Panc1 (cell line): ENCODE results near the gene PLA1A.

Experiments
- POLR2AphosphoS5 ChIP-seq: IDR thresholded peaks from 2 replicates; pipeline ENCODE4 v1.6.1; 2012; ENCODE audit warnings: mild to moderate bottlenecking, low read depth, low read length, moderate library complexity
- TF ChIP-seq, protein P1 (sequence below), 2 experiments: IDR thresholded peaks; 2 replicates each; pipeline ENCODE4 v1.6.1; 2011 to 2012; ENCODE audit warnings: low read depth in 2 of 2, control low read depth in 1 of 2, low read length in 1 of 2, mild to moderate bottlenecking in 1 of 2, moderate library complexity in 1 of 2; ENCODE audit not compliant: insufficient read depth in 1 of 2
- TF ChIP-seq, protein P2 (sequence below): fragments of 450-650 bp; IDR thresholded peaks from 2 replicates; pipeline ENCODE4 v1.5.1; 2017; ENCODE audit warnings: mild to moderate bottlenecking

DNA sequence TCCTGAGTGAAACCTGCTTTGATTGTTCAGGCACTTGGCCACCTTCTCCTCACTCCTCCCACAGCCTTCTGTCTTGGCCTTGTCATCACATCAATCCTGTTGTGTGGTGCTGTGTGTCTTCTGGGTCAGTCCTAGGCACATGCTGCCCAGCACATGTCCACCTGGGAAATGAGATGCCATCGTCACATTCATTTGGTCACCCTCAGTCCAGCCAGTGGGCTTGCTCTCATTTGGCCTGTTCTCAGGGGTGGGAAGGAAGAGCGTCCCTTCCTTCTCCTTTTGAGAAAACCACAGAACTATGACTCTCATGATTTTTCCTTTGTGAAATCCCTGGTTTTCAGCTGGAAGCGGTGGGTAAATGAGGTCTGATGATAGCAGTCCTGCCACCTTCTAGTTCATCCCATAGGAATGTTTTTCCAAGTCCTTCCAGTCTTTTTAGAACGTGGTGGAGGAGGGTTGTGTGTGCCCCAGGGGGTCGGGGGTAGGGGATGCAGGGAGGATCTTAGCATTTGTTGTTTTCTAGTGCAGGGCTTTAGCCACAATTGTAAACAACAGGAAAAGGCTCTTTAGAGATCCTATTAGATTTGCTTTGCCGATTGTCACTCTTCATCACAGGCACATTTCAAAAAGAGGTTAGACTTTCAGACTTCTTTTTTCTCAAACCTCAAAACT is 8.4 kb upstream of the PLA1A start:
- TF ChIP-seq, protein P1, sequence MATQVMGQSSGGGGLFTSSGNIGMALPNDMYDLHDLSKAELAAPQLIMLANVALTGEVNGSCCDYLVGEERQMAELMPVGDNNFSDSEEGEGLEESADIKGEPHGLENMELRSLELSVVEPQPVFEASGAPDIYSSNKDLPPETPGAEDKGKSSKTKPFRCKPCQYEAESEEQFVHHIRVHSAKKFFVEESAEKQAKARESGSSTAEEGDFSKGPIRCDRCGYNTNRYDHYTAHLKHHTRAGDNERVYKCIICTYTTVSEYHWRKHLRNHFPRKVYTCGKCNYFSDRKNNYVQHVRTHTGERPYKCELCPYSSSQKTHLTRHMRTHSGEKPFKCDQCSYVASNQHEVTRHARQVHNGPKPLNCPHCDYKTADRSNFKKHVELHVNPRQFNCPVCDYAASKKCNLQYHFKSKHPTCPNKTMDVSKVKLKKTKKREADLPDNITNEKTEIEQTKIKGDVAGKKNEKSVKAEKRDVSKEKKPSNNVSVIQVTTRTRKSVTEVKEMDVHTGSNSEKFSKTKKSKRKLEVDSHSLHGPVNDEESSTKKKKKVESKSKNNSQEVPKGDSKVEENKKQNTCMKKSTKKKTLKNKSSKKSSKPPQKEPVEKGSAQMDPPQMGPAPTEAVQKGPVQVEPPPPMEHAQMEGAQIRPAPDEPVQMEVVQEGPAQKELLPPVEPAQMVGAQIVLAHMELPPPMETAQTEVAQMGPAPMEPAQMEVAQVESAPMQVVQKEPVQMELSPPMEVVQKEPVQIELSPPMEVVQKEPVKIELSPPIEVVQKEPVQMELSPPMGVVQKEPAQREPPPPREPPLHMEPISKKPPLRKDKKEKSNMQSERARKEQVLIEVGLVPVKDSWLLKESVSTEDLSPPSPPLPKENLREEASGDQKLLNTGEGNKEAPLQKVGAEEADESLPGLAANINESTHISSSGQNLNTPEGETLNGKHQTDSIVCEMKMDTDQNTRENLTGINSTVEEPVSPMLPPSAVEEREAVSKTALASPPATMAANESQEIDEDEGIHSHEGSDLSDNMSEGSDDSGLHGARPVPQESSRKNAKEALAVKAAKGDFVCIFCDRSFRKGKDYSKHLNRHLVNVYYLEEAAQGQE (IDR thresholded peaks at IDR 0.05; ENCODE audit: insufficient read depth in 1 of 2, low read depth in 2 of 2, low read length in 1 of 2), result no peak
- TF ChIP-seq, protein P2, sequence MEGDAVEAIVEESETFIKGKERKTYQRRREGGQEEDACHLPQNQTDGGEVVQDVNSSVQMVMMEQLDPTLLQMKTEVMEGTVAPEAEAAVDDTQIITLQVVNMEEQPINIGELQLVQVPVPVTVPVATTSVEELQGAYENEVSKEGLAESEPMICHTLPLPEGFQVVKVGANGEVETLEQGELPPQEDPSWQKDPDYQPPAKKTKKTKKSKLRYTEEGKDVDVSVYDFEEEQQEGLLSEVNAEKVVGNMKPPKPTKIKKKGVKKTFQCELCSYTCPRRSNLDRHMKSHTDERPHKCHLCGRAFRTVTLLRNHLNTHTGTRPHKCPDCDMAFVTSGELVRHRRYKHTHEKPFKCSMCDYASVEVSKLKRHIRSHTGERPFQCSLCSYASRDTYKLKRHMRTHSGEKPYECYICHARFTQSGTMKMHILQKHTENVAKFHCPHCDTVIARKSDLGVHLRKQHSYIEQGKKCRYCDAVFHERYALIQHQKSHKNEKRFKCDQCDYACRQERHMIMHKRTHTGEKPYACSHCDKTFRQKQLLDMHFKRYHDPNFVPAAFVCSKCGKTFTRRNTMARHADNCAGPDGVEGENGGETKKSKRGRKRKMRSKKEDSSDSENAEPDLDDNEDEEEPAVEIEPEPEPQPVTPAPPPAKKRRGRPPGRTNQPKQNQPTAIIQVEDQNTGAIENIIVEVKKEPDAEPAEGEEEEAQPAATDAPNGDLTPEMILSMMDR, result no peak
- TF ChIP-seq POLR2AphosphoS5, result no peak
